Measurements from ENCODE around the gene DACH1.

The DACH1 gene

DNA sequence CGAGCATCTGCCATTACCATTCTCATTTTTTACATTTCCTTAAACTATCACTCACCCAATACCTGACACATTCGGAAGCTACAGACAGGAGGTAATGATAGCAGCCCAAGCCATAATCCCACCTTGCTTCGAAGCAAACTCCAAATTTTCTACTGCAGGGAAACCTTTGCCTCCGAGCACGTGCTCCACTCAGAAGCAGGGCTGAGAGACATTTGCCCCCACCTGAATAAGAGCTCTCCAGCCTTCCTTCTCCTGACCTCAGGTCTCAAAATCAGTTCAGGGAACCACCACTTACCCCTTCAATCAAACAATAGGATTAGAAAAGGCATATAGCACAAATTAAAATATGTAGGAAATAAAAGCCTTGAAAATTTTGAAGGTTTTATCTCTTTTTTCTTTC is 2.3 kb upstream of the DACH1 start:
- H3K4me3 ChIP-seq (ENCODE audit: low read depth, low read length): no peak overlapping the region
- TF ChIP-seq, protein P1, sequence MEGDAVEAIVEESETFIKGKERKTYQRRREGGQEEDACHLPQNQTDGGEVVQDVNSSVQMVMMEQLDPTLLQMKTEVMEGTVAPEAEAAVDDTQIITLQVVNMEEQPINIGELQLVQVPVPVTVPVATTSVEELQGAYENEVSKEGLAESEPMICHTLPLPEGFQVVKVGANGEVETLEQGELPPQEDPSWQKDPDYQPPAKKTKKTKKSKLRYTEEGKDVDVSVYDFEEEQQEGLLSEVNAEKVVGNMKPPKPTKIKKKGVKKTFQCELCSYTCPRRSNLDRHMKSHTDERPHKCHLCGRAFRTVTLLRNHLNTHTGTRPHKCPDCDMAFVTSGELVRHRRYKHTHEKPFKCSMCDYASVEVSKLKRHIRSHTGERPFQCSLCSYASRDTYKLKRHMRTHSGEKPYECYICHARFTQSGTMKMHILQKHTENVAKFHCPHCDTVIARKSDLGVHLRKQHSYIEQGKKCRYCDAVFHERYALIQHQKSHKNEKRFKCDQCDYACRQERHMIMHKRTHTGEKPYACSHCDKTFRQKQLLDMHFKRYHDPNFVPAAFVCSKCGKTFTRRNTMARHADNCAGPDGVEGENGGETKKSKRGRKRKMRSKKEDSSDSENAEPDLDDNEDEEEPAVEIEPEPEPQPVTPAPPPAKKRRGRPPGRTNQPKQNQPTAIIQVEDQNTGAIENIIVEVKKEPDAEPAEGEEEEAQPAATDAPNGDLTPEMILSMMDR (IDR thresholded peaks at IDR 0.05; ENCODE audit: control insufficient read depth, extremely low read depth, insufficient read depth): no peak
- DNase-seq (ENCODE audit: low read depth): no peak

DNA sequence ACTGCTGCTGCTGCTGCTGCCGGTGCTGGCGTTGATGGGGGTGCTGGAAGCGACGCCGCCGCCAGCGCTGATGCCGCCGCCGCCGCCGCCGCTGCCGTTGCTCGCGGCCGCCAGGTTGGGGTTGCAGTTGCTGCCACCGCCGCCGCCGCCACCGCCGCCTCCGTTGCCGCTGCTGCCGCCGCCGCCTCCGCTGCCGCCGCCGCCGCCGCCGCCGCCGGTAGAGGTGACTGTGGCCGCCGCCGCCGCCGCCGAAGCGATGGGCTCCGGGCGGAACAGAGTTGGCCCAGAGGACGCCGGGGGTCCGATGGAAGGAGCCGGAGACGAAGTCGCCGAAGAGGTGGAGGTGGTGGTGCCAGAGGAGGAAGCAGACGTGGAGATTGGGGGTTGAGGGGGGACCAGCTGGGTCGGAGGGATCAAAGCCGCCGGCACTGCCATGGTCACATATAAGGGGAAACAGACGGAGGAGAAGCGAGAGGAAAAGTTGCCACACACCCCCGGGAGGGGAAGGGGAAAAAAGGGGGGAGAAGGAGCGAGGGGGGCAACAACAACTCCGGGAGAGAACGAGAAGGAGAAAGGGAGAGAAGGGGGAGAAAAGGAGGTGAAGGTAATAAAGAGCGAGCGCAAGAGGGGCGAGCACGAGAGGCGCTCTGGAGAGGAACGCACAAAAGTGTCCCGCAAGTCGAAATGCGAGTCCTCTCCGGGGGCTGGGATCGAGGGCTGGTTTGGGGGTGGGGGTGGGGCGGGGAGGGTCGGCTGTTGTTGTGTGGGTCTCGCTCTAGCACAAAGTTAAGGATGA is 471 bp downstream of the DACH1 start:
- H3K4me3 ChIP-seq (ENCODE audit: low read depth, low read length): peak overlapping the region; percentile 45
- DNase-seq (ENCODE audit: low read depth): no peak
- TF ChIP-seq, protein P1 (IDR thresholded peaks at IDR 0.05; ENCODE audit: control insufficient read depth, extremely low read depth, insufficient read depth): no peak

DNA sequence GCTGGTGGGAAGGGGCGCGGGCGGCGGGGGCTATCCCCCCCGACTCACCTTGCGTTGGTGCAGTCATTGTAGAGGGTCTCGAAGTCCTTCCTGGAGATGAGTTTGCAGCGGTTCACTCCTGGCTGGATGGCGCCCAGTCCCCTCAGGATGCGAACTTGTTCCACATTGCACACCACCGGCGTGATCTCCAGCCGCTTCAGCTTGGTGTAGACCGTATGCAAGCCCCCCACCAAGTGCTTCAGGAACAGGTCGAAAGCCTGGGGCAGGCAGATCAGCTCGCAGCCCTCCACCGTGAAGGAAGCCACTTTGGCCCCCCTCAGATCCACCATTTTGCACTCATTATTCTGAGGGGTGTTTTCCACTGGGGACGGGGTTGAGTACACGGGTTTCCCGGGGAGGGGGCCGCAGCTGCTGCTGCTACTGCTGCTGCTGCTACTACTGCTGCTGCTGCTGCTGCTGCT is 1.1 kb downstream of the DACH1 start:
- TF ChIP-seq, protein P1 (IDR thresholded peaks at IDR 0.05; ENCODE audit: control insufficient read depth, extremely low read depth, insufficient read depth): no peak
- H3K4me3 ChIP-seq (ENCODE audit: low read depth, low read length): peak overlapping the region; percentile 33; the same call in 1 of the 2 replicates
- no peak for DNase-seq (ENCODE audit: low read depth)

DNA sequence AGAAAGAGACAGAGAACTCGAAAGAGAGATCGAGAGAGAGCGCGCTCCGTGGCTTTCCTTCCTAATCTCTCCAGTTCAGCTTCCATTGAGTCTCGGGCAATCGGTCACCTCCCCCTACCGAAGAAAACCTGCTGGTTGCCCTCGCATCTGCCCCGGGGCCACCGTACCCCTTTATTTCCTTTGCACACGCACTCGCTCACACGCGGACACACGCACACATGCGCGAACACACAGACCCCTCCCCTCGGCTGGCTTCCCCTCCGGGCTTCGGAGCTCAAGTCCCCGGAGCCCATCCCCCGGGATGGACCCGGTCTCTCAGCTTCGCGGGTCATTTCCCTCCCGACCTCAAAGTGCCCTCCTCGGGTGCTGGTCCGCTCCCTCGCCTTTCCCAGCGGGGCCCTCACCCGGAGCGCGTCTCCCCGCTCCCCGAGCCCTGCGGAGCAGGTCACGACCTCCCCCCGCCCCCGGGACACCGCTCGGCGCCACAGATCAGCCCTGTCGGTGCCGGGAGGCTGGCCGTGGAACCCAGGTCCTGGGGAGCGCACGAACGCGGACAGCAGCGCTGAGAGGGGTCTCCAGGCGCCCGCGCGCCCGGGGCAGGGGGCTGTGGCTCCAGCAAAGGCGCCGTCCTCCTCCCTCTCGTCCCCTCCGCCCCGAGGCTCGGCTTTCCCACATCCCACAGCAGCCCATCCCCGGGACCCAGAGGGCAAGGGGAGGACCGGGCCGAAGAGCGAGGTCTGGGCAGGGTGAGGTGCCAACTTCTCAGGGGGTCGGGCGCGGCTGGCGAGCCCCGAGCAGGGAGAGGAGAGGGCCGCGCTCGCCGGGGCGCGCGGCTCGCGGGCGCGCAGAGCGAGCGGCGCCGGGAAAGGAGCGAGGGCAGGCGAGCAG is 1.8 kb downstream of the DACH1 start:
- TF ChIP-seq, protein P1 (IDR thresholded peaks at IDR 0.05; ENCODE audit: control insufficient read depth, extremely low read depth, insufficient read depth): no peak
- H3K4me3 ChIP-seq (ENCODE audit: low read depth, low read length): peak overlapping the region; percentile 28
- no peak for DNase-seq (ENCODE audit: low read depth)

DNA sequence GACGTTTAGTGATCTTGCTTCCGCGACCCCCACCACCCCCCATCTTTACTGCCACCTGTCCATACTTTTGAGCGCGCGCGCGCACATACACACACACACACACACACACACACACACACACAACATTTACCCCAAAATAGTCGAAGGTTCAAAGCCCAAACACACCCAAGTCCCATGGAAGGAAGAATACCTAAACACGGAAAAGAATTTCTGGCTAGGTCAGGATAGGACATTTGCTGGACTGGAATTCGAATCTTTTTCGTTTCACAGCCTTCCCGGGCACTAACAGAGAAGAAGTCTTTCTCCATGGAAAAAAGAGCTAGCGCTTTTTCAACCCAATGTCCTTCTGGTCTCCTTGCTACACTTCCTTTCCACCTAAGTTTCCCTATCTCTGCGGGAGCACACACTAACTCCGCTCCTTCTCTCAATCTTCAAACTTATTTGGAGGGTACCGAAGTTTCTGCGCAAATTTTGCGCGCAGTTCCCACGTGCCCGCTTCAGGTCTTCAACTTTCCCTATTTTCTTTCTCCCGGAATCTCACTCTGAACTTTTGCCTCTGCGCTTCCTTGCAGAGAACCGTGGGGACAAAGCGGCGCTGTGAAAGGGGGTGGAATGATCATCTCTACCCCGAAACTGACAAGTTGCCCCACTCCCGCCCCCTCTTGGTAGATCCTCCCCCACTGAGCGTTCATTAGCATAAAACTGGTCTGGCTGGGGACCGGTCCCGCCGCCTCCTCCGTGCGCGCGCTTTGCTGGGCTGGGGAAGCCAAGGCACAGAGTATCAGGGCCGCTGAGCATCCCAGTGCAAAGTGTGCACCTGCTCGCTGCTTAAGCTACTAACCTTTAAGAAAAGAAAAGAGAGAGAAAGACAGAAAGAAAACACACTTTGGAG is 2.7 kb downstream of the DACH1 start:
- no peak for DNase-seq (ENCODE audit: low read depth)
- peak overlapping the region; percentile 28 for H3K4me3 ChIP-seq (ENCODE audit: low read depth, low read length)
- TF ChIP-seq, protein P1 (IDR thresholded peaks at IDR 0.05; ENCODE audit: control insufficient read depth, extremely low read depth, insufficient read depth): no peak

DNA sequence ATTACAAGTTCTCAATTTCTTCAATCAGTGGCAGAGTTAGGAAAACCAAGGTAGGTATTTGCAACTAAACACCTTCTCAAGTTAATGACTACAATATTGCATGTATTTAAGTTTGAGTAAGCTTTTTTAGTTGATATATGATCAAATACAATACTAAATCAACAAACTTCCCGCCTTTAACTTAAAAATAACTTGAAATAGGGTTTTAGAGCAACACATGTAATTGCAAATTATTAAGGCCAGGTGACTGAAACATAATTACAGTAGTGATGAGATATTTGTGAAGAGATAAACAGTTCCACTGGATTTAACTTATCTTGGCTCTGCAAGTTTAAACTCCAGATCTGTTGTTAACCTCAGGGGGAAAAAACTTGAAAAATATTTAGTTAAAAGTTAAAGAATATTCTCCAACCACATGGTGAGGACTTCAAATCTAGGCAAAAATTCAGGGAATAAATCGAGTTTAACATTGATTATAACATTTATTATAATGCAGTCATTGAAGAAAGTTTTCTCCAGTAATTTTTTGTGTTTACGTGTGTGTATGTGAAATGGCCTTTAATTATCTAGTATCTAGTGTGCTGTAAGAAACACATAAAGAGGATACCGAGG is 3.6 kb downstream of the DACH1 start:
- no peak for DNase-seq (ENCODE audit: low read depth)
- no peak overlapping the region for H3K4me3 ChIP-seq (ENCODE audit: low read depth, low read length)
- TF ChIP-seq, protein P1 (IDR thresholded peaks at IDR 0.05; ENCODE audit: control insufficient read depth, extremely low read depth, insufficient read depth): no peak
